H9 (cell line): ENCODE measurements around the gene RBMS3. TPM values are rescaled to one million over a fixed set of nuclear protein-coding genes. Genes with fewer than 3 reads are reported as not detected.

Source experiments
- DNase-seq: peaks from one replicate; pipeline ENCODE4 v3.0.0-alpha.2; 2017
- H2AFZ ChIP-seq: one replicate; pipeline ENCODE4 v1.6.1; 2013; ENCODE audit warnings: mild to moderate bottlenecking, low read length, control low read depth, moderate library complexity
- H2AK5ac ChIP-seq: 2 replicates; pipeline ENCODE4 v1.6.1; 2013; ENCODE audit warnings: low read length, control low read depth, mixed read lengths; ENCODE audit not compliant: insufficient read length
- H2BK120ac ChIP-seq: one replicate; pipeline ENCODE4 v1.6.1; 2013; ENCODE audit warnings: low read depth, mild to moderate bottlenecking, low read length, control low read depth, inconsistent platforms; ENCODE audit not compliant: poor library complexity, severe bottlenecking
- H2BK12ac ChIP-seq: 2 replicates; pipeline ENCODE4 v1.6.1; 2013; ENCODE audit warnings: low read length, control low read depth, mixed read lengths, low read depth; ENCODE audit not compliant: insufficient read length
- H2BK15ac ChIP-seq: 2 replicates; pipeline ENCODE4 v1.6.1; 2013; ENCODE audit warnings: low read depth, low read length, control low read depth
- H2BK20ac ChIP-seq: one replicate; pipeline ENCODE4 v1.6.1; 2013; ENCODE audit warnings: low read depth, mild to moderate bottlenecking, low read length, control low read depth, inconsistent platforms; ENCODE audit not compliant: poor library complexity, severe bottlenecking
- H2BK5ac ChIP-seq: 2 replicates; pipeline ENCODE4 v1.6.1; 2013; ENCODE audit warnings: low read length, control low read depth, mixed read lengths; ENCODE audit not compliant: insufficient read length
- H3K14ac ChIP-seq: 2 replicates; pipeline ENCODE4 v1.6.1; 2013; ENCODE audit warnings: low read length, control low read depth; ENCODE audit not compliant: insufficient read depth
- H3K18ac ChIP-seq: 2 replicates; pipeline ENCODE4 v1.6.1; 2013; ENCODE audit warnings: low read depth, mild to moderate bottlenecking, mixed read lengths, low read length, control low read depth; ENCODE audit not compliant: insufficient read length
- H3K23ac ChIP-seq: 2 replicates; pipeline ENCODE4 v1.6.1; 2013; ENCODE audit warnings: low read length, control low read depth, mixed read lengths, low read depth; ENCODE audit not compliant: insufficient read length
- H3K23me2 ChIP-seq: 2 replicates; pipeline ENCODE4 v1.6.1; 2013; ENCODE audit warnings: low read depth, mild to moderate bottlenecking, mixed read lengths, low read length, control low read depth; ENCODE audit not compliant: insufficient read length, poor library complexity, severe bottlenecking
- H3K27ac ChIP-seq: 2 replicates; pipeline ENCODE4 v1.5.1; 2013; ENCODE audit warnings: low read length, control low read depth, mixed read lengths, low read depth; ENCODE audit not compliant: insufficient read length
- H3K27me3 ChIP-seq: 2 replicates; pipeline ENCODE4 v1.6.1; 2013; ENCODE audit warnings: low read length, control low read depth, inconsistent platforms; ENCODE audit not compliant: insufficient read depth
- H3K4ac ChIP-seq: 2 replicates; pipeline ENCODE4 v1.6.1; 2013; ENCODE audit warnings: low read depth, mild to moderate bottlenecking, control low read depth, inconsistent platforms, low read length, moderate library complexity
- H3K4me1 ChIP-seq: 2 replicates; pipeline ENCODE4 v1.6.1; 2013; ENCODE audit warnings: low read length, control low read depth, inconsistent platforms; ENCODE audit not compliant: insufficient read depth
- H3K4me2 ChIP-seq: 2 replicates; pipeline ENCODE4 v1.6.1; 2013; ENCODE audit warnings: low read length, control low read depth, mixed read lengths; ENCODE audit not compliant: insufficient read length, insufficient read depth
- H3K56ac ChIP-seq: 2 replicates; pipeline ENCODE4 v1.6.1; 2013; ENCODE audit warnings: low read depth, mild to moderate bottlenecking, mixed read lengths, low read length, control low read depth; ENCODE audit not compliant: insufficient read length
- H3K79me1 ChIP-seq: 2 replicates; pipeline ENCODE4 v1.6.1; 2013; ENCODE audit warnings: low read depth, mild to moderate bottlenecking, moderate library complexity, low read length, control low read depth, inconsistent platforms; ENCODE audit not compliant: insufficient read depth, poor library complexity, severe bottlenecking
- H3K79me2 ChIP-seq: 2 replicates; pipeline ENCODE4 v1.6.1; 2013; ENCODE audit warnings: low read length, control low read depth, inconsistent platforms; ENCODE audit not compliant: insufficient read depth
- H3K9ac ChIP-seq: 2 replicates; pipeline ENCODE4 v1.6.1; 2013; ENCODE audit warnings: low read length, control low read depth, mixed read lengths; ENCODE audit not compliant: insufficient read length; ENCODE audit errors: extremely low read depth
- H3K9me3 ChIP-seq: one replicate; pipeline ENCODE4 v1.6.1; 2013; ENCODE audit warnings: low read depth, low read length, inconsistent platforms; ENCODE audit not compliant: control insufficient read depth
- H3T11ph ChIP-seq: one replicate; pipeline ENCODE4 v1.6.1; 2013; ENCODE audit warnings: mild to moderate bottlenecking, low read length, control low read depth, inconsistent platforms
- H4K20me1 ChIP-seq: one replicate; pipeline ENCODE4 v1.6.1; 2013; ENCODE audit not compliant: control insufficient read depth, insufficient read length, insufficient read depth
- H4K5ac ChIP-seq: 2 replicates; pipeline ENCODE4 v1.6.1; 2013; ENCODE audit warnings: low read depth, mild to moderate bottlenecking, mixed read lengths, low read length, control low read depth; ENCODE audit not compliant: insufficient read length
- H4K8ac ChIP-seq: replicated peaks from 2 replicates; pipeline ENCODE4 v1.6.1; 2013; ENCODE audit warnings: low read length, control low read depth, mixed read lengths, low read depth; ENCODE audit not compliant: insufficient read length
- H4K91ac ChIP-seq: 2 replicates; pipeline ENCODE4 v1.6.1; 2013; ENCODE audit warnings: low read depth, mild to moderate bottlenecking, moderate library complexity, mixed read lengths, low read length, control low read depth; ENCODE audit not compliant: insufficient read length
- H3K27ac Mint-ChIP-seq, 3 experiments: 2 replicates in 2 of 3; 3 replicates in 1 of 3; pipeline ENCODE4 v1.8.0; 2020 to 2021; ENCODE audit warnings: mixed read lengths in 3 of 3, mild to moderate bottlenecking in 1 of 3, moderate library complexity in 1 of 3
- H3K27me3 Mint-ChIP-seq: 2 replicates; pipeline ENCODE4 v1.8.0; 2021; ENCODE audit warnings: low read depth, mild to moderate bottlenecking, moderate library complexity, mixed read lengths
- H3K36me3 Mint-ChIP-seq, 3 experiments: 2 replicates in 2 of 3; 3 replicates in 1 of 3; pipeline ENCODE4 v1.8.0; 2020 to 2021; ENCODE audit warnings: low read depth in 3 of 3, mixed read lengths in 3 of 3; ENCODE audit not compliant: insufficient read depth in 1 of 3
- H3K4me1 Mint-ChIP-seq, 2 experiments: 2 replicates each; pipeline ENCODE4 v1.8.0; 2020; ENCODE audit warnings: mixed read lengths in 2 of 2
- H3K4me3 Mint-ChIP-seq, 2 experiments: 2 replicates in 1 of 2; 3 replicates in 1 of 2; pipeline ENCODE4 v1.8.0; 2020 to 2021; ENCODE audit warnings: mild to moderate bottlenecking in 2 of 2, mixed read lengths in 2 of 2, moderate library complexity in 1 of 2
- H3K9me3 Mint-ChIP-seq, 2 experiments: 2 replicates in 1 of 2; 3 replicates in 1 of 2; pipeline ENCODE4 v1.8.0; 2020; ENCODE audit warnings: mild to moderate bottlenecking in 2 of 2, mixed read lengths in 2 of 2, moderate library complexity in 1 of 2
- CTCF ChIP-seq: fragments of 200-600 bp; sonication (generic); conservative IDR thresholded peaks from 3 replicates; pipeline ENCODE4 v1.8.0; 2021; ENCODE audit warnings: antibody characterized with exemption, mild to moderate bottlenecking
- WGBS: extraction: QIAGEN DNeasy Blood & Tissue Kit; methylation state at CpG from one replicate; pipeline ENCODE4 v1.1.7; 2013; ENCODE audit warnings: missing lambda C conversion rate, low lambda C conversion rate, mixed read lengths; ENCODE audit not compliant: insufficient read length; ENCODE audit errors: extremely low coverage; 5-methylcytosine and 5-hydroxymethylcytosine counted together
- total RNA-seq: library from RNA; stranded (reverse); gene quantifications from 2 replicates; pipeline ENCODE4 v1.2.1, GENCODE V29; 2021

RBMS3 gene
- total RNA-seq, 1 experiment from 2014 or later, result 8.1 TPM

GRCh38 chr3:29763115-29763514 is 482.2 kb downstream of the RBMS3 start:
- Histone ChIP-seq H2BK20ac (no peak overlapping the region), H3K4me2 (no peak overlapping the region), H2BK15ac (no peak overlapping the region), H3K56ac (no peak overlapping the region), H3T11ph (no peak overlapping the region), H3K4ac (no peak overlapping the region), H3K23me2 (no peaks in the 10 kb centered on the region), H3K79me2 (no peaks in the 10 kb centered on the region), H3K14ac (no peak overlapping the region), H4K8ac (no peak overlapping the region), H4K91ac (no peak overlapping the region), H4K5ac (no peak overlapping the region), H2BK5ac (no peak overlapping the region), H3K9me3 (no peaks in the 10 kb centered on the region), H3K27ac (no peak overlapping the region), H2AK5ac (no peak overlapping the region), H2BK12ac (no peak overlapping the region), H3K23ac (no peak overlapping the region), H3K79me1 (no peaks in the 10 kb centered on the region), H3K18ac (no peak overlapping the region), H3K9ac (no peak overlapping the region), H3K4me1 (peaks cover 5% of the 10 kb centered on the region; the same call in 1 of the 2 replicates), H3K27me3 (no peaks in the 10 kb centered on the region), H4K20me1 (no peaks in the 10 kb centered on the region), H2BK120ac (no peak overlapping the region), H2AFZ (no peak overlapping the region)
- no peaks in the 10 kb centered on the region for H3K36me3 Mint-ChIP-seq
- no peak for DNase-seq
- H3K4me1 Mint-ChIP-seq, result peaks cover 8 to 20% of the 10 kb centered on the region in 2 experiments
- WGBS, result no CpG with 5 or more reads among the region's 1 CpG
- no peak overlapping the region for H3K4me3 Mint-ChIP-seq
- no peak overlapping the region for H3K27ac Mint-ChIP-seq
- H3K27me3 Mint-ChIP-seq, result no peaks in the 10 kb centered on the region
- no peak for TF ChIP-seq CTCF
- no peaks in the 10 kb centered on the region for H3K9me3 Mint-ChIP-seq
